HG03135 (cell line): ENCODE data around the gene DNAH1.

Experiments used
- ATAC-seq: cut with Tn5 transposase; IDR thresholded peaks from one replicate; pipeline ENCODE4 v1.9.1; 2021; ENCODE audit warnings: mild to moderate bottlenecking, moderate library complexity; ENCODE audit not compliant: unreplicated experiment

Gene DNAH1

DNA sequence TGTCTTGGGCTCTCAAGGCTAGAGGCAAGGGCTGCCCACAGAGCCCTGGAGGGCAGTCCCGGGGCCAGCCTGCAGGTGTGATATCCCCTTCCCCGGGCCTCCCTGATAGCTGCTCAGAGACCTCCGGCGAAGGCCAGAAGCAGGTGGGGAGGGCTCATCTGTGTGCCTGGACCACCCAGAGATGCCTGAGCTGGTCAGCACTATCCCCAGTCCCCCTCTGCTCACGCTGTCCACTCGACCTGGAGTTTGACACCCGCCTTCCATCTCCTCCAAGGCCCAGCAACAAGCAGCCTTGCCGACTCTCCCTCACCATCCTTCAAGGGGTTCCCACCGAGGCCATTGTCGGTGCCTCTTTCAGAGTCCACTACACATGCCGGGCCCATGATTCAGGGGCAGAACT, 39.4 kb downstream of the DNAH1 start:
- no peak for ATAC-seq

DNA sequence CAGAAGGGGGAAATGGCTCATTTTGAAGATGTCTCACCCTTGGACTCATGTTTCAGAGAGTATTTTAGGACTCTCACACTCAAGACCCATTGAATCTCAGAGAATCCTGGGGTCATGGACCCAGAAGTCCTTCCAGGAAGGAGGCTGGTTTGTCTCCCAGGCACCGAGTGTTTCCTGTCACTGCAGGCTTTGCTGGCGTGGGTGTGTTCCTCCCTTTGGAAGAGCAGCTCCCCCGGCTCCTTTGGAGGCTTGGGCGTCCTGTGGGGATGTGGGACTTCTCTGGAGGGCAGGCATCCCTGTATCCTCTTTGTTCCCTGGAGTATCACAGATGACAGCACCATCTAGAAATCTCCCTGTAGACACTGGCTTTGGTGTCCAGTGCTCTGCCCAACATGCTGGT, 40.0 kb downstream of the DNAH1 start:
- ATAC-seq, result no peak

DNA sequence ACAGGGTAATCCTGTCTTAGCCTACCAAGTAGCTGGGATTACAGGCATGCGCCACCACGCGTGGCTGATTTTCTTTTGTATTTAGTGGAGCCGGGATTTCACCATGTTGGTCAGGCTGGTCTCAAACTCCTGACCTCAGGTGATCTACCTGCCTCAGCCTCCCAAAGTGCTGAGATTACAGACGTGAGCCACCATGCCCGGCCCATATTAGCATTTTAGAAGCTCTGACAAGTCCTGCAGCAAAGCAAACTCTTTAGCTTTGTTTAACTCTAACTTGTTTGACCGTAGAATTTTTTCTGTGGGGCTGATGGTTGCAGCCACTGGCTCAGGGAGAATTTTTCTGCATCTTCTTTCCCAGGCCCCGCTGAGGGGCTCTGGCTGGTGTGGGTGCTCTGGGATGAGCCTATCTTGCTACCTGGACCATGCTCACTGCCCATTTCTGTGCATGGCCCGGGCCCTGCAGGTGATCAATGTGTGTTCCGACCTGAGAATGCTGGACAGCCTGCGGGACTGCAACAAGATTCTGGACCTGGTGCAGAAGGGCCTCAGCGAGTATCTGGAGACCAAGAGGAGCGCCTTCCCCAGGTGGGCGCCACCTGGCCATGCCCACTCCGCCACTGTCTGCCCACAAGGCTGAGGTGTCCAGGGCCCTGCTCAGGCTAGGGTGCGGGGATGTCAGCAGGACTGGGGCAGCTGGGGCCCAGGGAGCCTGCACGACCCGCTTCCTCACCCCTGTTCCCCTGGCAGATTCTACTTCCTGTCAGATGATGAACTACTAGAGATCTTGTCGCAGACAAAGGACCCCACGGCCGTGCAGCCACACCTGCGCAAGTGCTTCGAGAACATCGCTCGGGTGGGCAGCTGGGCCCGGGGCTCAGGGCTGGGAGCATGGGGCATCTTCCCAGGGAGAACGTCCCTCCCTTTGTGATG, 41.3 kb downstream of the DNAH1 start:
- ATAC-seq, result no peak

DNA sequence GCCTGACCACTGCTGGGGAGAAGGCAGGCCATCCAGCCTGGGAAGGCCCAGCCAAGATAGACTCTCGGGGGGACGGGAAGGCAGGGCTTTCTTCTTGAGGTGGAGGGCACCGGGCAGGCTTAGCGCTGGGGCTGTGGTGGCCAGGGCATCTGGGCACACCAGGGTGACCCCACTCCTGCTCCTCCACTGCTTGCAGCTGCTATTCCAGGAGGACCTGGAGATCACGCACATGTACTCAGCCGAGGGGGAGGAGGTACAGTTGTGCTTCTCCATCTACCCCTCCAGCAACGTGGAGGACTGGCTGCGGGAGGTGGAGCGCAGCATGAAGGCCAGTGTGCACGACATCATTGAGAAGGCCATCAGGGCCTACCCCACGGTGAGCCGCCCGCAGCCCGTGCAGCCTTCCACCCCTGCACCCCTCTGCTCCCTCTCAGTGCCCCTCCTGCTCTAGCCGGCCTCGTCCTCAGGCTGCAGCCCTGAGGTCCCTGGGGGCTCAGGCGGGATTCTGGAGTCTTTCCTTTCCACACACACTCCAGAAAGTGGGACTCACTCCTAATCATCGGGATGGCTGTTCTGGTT, 42.3 kb downstream of the DNAH1 start:
- no peak for ATAC-seq

DNA sequence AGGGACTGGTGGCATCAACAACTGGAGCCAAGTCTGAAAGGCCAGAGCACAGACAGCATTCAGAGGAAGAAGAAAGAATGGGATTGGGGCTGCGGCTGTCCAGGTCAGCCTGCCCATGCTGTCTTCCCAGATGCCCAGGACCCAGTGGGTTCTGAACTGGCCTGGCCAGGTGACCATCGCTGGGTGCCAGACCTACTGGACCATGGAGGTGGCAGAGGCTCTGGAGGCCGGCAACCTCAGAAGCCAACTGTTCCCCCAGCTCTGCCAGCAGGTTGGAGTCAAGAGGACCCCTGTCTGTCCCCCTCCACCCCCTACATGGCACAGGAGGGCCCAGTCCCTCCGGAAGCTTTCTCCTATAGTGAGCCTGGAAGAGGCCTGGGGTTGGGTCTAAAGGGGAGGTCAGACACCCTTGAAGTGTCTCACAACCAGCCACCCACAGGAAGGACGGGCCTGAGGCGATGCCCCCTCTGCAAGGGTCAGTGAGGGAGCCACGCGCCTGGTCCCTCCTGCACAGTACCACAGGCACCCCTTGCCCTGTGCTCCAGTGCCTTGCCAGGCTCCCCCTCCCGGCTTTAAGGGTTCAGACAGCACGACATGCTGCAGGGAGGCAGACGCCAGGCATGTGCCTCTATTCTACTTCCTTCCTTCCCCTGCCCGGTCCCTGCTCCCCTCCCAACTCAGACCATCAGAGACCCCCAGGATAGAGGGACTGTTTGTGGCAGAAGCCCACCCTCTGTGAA, 43.2 kb downstream of the DNAH1 start:
- ATAC-seq, result no peak

DNA sequence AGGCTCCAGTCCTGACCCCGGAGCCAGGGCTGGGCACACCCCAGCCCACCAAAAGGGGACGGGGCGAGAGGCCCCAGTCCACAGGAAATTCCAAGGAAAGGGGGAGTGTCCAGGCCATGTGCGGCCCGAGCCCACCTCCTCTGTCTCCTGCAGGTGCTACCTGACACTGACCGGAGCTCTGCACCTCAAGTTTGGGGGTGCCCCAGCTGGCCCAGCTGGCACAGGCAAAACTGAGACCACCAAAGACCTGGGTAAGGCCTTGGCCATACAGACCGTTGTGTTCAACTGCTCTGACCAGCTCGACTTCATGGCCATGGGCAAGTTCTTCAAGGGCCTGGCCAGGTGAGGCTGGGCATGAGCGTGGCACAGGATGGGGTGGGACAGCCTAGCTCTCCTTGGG, 44.9 kb downstream of the DNAH1 start:
- ATAC-seq, result no peak

DNA sequence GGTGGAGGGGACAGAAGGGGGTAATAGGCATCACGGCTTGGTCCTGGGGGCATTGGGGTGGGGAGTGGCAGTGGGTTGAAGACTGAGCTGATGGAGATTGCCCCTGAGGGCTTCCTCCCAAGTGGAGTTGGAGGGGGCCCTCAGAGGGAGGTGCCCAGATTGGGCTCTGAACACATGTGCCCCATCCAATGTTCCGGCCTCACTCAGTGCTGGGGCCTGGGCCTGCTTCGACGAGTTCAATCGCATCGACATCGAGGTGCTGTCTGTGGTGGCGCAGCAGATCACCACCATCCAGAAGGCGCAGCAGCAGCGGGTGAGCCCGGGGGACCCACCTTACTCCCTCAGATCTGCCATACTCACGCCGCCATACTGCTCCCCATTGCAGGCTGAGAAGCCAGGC, 45.3 kb downstream of the DNAH1 start:
- ATAC-seq, result no peak

- no peak for ATAC-seq
Observed at GRCh38 chr3:52361898-52362297, 45.8 kb downstream of the DNAH1 start.

DNA sequence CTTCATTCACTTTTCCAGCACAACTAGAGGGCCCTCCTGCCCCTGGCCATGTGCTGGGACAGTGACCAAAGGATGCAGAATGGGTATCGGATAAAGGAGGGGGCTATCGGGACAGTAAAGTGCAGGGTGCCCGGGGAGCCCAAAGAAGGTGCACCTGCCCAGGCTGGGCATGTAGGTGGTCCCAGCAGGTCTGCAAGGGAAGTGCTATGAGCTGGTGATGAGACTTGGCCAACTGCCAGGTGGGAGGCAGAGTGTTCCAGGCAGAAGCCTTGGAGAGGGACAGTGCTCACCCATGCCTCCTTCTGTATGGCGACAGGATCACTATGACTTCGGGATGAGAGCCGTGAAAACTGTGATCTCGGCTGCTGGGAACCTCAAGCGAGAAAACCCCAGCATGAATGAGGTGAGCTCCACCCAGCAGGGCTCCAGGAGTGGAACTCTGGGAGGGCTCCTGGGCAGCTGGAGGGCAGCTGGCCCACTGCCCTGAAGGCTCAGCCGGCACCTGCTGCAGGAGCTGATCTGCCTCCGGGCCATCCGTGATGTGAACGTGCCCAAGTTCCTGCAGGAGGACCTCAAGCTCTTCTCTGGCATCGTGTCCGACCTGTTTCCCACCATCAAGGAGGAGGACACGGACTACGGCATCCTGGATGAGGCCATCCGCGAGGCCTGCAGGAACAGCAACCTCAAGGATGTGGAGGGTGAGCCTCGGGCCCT, 48.4 kb downstream of the DNAH1 start:
- no peak for ATAC-seq

GRCh38 chr3:52366527-52366926, 50.4 kb downstream of the DNAH1 start:
- no peak for ATAC-seq

GRCh38 chr3:52367891-52368880, 52.1 kb downstream of the DNAH1 start:
- no peak for ATAC-seq

DNA sequence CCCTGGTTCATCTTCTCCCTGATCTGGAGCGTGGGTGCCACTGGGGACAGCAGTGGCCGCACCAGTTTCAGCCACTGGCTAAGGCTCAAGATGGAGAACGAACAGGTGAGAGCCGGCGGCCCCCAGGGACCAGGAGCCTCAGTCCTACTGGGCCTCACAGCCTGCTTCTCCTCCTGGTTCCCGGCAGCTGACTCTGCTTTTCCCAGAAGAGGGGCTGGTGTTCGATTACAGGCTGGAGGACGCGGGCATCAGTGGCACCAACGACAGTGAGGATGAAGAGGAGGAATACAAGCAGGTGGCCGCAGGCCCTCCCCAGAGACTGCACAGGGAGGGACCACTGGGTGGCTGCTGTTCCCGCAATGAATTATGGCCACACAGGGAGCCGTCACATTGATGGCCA, 54.4 kb downstream of the DNAH1 start:
- no peak for ATAC-seq

GRCh38 chr3:52372822-52373504, 56.8 kb downstream of the DNAH1 start:
- no peak for ATAC-seq

DNA sequence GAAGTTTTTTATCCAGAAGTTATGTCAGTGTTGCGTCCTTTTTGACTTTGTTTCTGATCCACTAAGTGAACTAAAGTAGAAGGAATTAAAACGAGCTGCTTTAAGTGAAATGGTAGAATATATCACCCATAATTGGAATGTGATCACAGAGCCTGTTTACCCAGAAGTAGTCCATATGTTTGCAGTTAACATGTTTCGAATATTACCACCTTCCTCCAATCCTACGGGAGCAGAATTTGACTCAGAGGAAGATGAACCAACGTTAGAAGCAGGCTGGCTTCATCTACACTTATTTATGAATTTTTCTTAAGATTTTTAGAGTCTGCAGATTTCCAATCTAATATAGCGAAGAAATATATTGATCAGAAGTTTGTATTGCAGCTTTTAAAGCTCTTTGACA, 57.6 kb downstream of the DNAH1 start:
- no peak for ATAC-seq

DNA sequence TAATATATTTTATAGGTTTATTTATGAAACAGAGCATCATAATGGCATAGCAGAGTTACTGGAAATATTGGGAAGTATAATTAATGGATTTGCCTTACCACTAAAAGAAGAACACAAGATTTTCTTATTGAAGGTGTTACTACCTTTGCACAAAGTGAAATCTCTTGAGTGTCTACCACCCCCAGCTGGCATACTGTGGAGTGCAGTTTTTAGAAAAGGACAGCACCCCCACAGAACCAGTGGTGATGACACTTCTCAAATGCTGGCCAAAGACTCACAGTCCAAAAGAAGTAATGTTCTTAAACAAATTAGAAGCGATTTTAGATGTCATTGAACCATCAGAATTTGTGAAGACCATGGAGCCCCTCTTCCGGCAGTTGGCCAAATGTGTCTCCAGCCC, 58.1 kb downstream of the DNAH1 start:
- no peak for ATAC-seq

GRCh38 chr3:52379610-52380009, 63.5 kb downstream of the DNAH1 start:
- no peak for ATAC-seq

GRCh38 chr3:52380023-52380422, 63.9 kb downstream of the DNAH1 start:
- ATAC-seq, result no peak

GRCh38 chr3:52381623-52382022, 65.5 kb downstream of the DNAH1 start:
- ATAC-seq, result no peak

GRCh38 chr3:52383446-52383845, 67.3 kb downstream of the DNAH1 start:
- no peak for ATAC-seq
